ENCODE results near the gene MMP24.
A peak's percentile ranks its signal among the peaks of the same experiment; 100 is the strongest.
"Not testable (repeated sequence)": the region's sequence is repeated elsewhere in the genome, so short reads cannot be mapped to it uniquely, and the experiment has no call there.

The MMP24 gene

GRCh38 chr20:35226126-35226883, at the start of gene MMP24:
Gene MMP24 (plus strand): TSS chr20:35226690. CDS start chr20:35226739, 49 bp downstream.
- no peak for DNase-seq (ENCODE audit: low read depth in 2 of 2, low spot score in 1 of 2)

DNA sequence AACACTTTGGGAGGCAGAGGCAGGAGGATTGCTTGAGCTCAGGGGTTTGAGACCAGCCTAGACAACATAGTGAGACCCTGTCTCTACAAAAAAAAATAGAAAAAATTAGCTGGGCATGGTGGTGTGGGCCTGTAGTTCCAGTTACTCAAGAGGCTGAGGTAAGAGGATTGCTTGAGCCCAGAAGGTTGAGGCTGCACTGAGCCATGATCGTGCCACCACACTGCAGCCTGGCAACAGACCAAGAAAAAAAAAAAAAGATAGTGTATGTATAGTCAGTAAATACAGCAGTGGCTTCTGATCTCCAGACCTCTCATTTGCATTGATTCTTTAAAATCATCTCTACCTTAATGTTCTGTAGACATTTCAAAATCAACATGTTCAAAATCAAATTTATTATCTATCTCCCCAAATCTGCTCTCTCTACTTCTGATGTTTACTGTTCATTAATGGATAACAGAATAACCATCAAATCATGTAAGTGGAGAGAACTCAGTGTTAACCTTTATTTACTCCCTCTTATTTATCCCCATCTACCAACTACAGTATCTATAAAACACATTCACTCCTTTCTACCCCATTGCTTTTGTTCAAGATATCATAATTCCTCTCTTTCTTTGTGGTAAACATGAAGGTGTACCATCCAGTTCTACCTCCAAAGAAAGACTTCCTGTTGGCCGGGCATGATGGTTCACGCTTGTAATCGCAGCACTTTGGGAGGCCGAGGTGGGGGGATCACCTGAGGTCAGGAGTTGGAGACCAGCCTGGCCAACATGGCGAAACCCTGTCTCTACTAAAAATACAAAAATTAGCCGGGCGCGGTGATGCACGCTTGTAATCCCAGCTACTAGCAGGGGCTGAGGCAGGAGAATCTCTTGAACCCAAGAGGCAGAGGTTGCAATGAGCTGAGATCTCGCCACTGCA, 46.9 kb upstream of the MMP24 start:
- no peak for DNase-seq (ENCODE audit: low read depth in 2 of 2, low spot score in 1 of 2)

DNA sequence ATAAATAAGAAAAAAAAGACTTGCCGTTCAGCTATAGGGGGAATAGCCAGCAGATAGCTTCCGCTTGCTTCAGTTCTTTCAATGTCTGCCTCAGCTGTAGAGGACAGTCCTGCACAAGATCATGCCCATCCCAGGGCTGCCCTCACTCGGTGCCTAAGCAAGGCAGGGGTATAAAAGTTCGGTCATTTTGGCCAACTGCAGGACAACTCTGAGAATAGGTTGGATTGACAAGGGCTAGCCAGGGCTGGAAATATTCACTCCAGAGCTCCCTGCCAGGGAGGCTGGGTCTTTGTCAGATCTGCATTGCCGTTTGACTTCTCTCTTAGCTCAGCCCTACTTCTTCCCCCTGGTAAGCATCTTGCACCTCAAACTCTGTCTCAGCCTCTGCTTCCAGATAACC, 46.2 kb upstream of the MMP24 start:
- DNase-seq (ENCODE audit: low read depth in 2 of 2, low spot score in 1 of 2): no peak

DNA sequence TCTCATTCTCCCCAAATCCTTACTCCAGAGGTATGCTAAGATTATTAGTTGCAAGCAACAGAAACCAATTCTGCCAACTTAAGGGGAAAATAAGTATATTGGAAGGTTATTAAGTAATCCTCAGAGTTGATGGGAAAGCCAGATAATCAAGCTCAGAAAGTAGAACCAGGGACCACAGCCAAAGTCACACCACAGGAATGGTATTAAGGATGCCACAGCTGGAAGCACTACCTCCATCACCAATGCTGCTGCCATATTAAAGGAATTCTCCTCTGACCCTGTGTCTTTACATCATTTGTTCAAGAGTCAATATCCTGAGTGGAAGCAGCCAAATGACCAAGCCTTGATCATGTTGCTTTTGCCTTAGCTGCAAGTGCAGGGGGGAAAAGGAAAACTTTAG, 44.8 kb upstream of the MMP24 start:
- no peak for DNase-seq (ENCODE audit: low read depth in 2 of 2, low spot score in 1 of 2)

DNA sequence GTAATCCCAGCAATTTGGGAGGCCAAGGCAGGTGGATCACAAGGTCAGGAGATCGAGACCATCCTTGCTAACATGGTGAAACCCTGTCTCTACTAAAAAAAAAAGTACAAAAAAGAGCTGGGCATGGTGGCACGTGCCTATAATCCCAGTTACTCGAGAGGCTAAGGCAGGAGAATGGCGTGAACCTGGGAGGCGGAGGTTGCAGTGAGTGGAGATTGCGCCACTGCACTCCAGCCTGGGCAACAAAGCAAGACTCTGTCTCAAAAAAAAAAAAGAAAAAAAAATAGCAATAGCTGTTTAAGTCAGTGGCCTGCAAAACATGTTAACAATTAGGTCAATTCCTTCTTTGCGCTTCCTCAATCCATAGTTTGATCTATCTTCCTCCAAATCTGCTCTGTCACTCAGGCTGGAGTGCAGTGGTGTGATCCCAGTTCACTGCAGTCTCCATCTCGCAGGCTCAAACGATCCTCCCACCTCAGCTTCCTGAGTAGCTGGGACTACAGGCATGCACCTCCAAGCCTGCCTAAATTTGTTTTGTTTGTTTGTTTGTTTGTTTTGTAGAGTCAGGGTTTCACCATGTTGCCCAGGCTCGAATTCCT, 39.7 kb upstream of the MMP24 start:
- not testable (repeated sequence) for DNase-seq (ENCODE audit: low read depth in 2 of 2, low spot score in 1 of 2)

GRCh38 chr20:35187584-35188190, 38.8 kb upstream of the MMP24 start:
- DNase-seq (ENCODE audit: low read depth in 2 of 2, low spot score in 1 of 2): no peak

DNA sequence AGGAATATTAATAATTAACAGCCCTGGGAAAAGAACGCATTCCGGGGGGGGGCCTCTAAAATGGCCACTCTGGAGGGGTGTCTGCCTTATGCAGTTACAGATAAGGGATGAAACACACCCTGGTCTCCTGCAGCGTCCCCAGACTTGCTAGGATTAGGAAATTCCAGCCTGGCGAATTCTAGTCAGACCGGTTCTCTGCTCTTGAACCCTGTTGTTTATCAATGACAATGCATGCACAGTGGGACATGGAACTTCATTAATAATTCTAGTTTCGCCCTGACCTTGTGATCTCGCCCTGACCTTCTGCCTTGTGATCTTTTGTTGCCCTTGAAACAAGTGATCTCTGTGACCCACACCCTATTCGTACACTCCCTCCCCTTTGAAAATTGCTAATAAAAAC, 37.3 kb upstream of the MMP24 start:
- not testable (repeated sequence) for DNase-seq (ENCODE audit: low read depth in 2 of 2, low spot score in 1 of 2)

- DNase-seq (ENCODE audit: low read depth in 2 of 2, low spot score in 1 of 2): no peak
Observed at GRCh38 chr20:35190556-35190955, 35.9 kb upstream of the MMP24 start.

DNA sequence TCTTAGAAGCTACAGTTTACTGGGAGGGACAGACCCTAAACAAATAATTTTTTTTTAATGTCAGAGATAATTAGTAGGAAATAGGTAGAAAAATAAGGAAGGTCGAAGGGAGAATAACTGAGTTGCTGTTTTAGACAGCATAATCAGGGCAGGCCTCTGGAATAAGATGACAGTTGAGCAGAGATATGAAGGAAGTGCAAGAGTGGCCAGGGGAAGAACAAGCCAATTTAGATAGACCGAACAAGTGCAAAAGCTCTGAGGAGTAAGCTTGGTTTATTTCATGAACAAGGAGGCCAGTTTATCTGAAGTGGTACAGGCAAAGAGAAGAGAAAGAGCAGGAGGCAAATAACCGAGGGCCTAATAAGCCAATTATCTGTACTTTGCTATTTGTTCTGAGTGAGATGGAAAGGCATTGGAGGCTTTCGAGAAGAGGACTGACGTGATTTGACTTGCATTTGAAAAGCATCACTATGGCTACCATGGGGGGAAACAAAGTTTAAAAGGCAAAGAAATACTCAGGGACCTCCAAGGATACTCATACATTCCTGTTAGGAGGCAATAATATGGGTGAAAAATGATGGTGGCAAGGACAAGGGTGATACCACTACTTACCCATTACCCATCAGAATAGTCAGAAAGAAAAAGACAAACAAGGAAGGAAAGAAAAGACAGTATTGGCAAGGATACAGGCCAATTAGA, 34.9 kb upstream of the MMP24 start:
- DNase-seq (ENCODE audit: low read depth in 2 of 2, low spot score in 1 of 2): no peak

GRCh38 chr20:35192118-35192872, 34.2 kb upstream of the MMP24 start:
- DNase-seq (ENCODE audit: low read depth in 2 of 2, low spot score in 1 of 2): no peak

DNA sequence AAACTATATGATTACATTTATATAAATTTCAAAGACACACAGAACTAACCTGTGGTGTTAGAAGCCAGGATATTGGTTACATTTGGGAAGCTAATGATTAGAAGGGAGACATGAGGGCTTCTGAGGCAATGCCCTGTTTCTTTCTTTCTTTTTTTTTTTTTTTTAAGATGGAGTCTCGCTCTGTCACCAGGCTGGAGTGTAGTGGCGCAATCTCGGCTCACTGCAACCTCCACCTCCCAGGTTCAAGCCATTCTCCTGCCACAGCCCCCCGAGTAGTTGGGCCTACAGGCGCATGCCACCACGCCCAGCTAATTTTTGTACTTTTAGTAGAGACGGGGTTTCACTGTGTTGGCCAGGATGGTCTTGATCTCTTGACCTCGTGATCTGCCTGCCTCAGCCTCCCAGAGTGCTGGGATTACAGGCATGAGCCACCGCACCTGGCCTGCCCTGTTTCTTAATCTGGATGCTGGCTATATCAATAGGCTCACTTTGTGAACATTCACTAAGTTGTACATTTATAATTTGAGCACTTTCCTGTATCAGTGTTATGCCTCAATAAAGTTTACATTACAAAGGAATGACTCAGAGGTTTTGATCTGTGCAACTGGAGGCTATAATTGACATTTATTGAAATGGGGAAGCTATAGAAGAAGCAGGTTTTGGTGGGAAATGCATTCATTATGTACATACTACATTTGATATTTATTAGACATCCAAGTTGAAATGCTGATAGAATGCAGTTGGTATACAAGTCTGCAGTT, 33.3 kb upstream of the MMP24 start:
- not testable (repeated sequence) for DNase-seq (ENCODE audit: low read depth in 2 of 2, low spot score in 1 of 2)

DNA sequence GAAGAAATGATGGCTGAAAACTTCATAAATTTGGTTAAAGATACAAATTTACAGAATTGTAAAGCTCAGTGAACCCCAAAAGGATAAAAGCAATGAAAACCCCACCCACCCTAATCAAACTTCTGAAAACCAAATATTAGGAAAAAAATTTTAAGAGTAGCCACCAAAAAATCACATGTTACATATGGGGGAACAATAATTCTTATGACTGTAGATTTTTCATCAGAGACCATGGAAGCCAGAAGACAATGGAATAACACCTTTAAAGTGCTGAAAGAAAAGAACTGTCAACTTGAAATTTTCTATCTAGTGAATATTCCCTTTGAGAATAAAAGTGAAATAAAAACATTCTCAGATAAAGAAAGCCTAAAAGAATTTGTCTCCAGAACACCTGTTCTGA, 30.2 kb upstream of the MMP24 start:
- no peak for DNase-seq (ENCODE audit: low read depth in 2 of 2, low spot score in 1 of 2)

DNA sequence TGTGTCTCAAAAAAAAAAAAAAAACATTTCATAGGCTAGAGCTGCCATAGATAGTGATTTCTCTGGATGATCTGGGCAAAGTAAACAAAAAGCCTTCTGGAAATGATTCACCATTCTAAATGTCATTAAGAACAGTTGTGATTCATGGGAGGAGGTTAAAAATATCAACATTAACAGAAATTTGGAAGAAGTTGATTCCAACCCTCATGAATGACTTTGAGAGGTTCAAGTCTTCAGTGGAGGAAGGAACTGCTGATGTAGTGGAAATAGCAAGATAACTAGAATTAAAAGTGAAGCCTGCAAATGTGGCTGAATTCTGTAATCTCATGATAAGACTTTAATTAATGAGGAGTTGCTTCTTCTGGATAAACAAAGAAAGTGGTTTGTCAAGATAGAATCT, 26.8 kb upstream of the MMP24 start:
- no peak for DNase-seq (ENCODE audit: low read depth in 2 of 2, low spot score in 1 of 2)

GRCh38 chr20:35200267-35200666, 26.2 kb upstream of the MMP24 start:
- DNase-seq (ENCODE audit: low read depth in 2 of 2, low spot score in 1 of 2): no peak

DNA sequence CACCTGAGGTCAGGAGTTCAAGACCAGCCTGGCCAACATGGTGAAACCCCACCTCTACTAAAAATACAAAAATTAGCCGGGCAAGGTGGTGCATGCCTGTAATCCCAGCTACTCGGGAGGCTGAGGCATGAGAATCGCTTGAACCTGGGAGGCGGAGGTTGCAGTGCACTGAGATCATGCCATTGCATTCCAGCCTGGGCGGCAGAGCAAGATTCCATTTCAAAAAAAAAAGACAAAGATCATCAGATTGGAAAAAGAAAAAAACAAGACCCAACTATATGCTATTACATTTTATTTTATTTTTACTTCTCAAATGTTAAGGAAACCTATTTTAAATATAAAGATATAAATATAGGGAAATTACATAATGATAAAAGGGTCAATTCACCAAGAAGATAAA, 25.0 kb upstream of the MMP24 start:
- DNase-seq (ENCODE audit: low read depth in 2 of 2, low spot score in 1 of 2): not testable (repeated sequence)

GRCh38 chr20:35206802-35207201, 19.7 kb upstream of the MMP24 start:
- no peak for DNase-seq (ENCODE audit: low read depth in 2 of 2, low spot score in 1 of 2)

DNA sequence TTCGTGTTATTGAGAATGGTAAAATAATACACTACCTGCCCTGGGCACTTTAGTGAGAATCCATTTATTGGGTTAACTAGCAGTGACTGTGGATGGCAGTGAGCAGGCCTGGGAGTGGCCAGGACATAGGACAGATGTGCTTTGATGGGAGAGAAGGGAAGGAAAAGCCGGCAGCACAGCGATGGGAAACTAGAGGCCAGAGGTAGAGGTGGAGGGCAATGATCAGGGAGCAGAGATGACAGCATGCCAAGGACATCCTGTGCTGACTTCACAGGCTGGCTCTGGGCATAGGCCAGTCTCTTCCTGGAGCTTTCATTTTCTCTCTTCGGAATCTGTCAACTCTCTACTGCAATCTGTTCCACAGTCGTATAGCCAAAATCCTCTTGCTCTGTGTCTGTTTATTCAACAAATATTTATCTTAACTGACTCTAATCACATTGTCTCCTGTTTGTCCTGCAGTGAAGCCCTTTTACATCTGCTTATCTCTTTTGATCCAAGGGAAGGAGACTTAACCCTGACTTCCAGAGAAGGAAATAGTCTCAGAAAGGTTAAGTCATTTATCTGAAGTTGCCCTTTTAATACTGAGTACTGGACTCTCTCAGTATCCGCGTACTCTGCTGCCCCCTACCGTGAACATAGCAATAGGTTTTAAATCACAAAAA, 18.4 kb upstream of the MMP24 start:
- peak; percentile 60 to 66 for DNase-seq (ENCODE audit: low read depth in 2 of 2, low spot score in 1 of 2)

DNA sequence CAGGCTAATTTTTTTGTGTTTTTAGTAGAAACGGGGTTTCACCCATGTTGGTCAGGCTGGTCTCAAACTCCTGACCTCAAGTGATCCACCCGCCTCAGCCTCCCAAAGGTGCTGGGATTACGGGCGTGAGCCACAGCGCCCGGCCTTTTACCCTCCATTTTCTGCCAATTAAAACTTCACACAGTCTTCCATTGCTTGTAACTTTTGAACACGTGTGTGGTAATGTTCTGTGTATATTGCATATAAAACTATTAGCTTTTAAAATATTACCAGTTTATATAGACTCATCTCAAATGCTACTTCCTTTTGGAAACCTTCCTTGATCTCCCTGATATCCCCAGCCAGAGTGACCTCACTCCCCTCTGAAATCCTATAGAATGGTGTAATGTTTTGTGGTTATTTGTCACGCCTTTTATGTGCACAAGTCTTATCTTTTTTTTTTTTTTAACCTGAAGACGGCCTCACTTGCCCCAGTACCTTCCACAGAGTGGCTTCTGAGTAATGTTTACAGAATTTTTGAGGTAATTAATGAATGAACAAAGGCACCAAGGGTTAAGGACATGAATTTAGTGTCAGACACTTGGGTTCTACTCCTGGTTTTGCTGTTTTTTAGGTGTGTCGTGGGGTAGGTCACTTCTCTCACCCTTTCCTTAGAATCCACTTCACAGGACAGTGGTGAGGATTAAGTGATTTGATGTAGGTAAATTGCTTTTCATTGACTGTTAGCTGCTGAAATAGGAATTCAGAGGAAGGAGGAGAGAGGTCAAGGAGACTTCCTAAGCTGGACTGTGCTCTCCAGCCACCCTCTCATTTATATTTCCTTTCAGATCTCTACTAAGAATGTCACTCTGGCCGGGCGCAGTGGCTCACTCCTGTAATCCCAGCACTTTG, 11.2 kb upstream of the MMP24 start:
- DNase-seq (ENCODE audit: low read depth in 2 of 2, low spot score in 1 of 2): no peak
